GM12878 (cell line): ENCODE data around the gene SEMA3D.

Experiments
- BHLHE40 ChIP-seq, 2 experiments: fragments of 450-650 bp in 1 of 2; IDR thresholded peaks; 2 replicates each; pipeline ENCODE4 v1.6.1; 2011 to 2017; ENCODE audit warnings: low read depth in 2 of 2, borderline replicate concordance in 1 of 2, improper control_type of control experiment in 1 of 2, low read length in 1 of 2, mild to moderate bottlenecking in 1 of 2
- FOS ChIP-seq: IDR thresholded peaks from 3 replicates; pipeline ENCODE4 v1.6.1; 2011; ENCODE audit warnings: borderline replicate concordance; ENCODE audit not compliant: insufficient read length; ENCODE audit errors: extremely low read depth
- NBN ChIP-seq: fragments of 450-650 bp; IDR thresholded peaks from 2 replicates; pipeline ENCODE4 v1.6.1; 2016
- TF ChIP-seq, protein P1 (sequence below), 3 experiments: IDR thresholded peaks in 2 of 3; conservative IDR thresholded peaks in 1 of 3; 2 replicates each; pipeline ENCODE4 v1.5.1; 2011; ENCODE audit warnings: low read depth in 3 of 3, low read length in 3 of 3, mild to moderate bottlenecking in 3 of 3, control low read depth in 2 of 3, moderate library complexity in 2 of 3, inconsistent platforms in 1 of 3, mixed read lengths in 1 of 3; ENCODE audit not compliant: control insufficient read depth in 2 of 3, insufficient read depth in 1 of 3; ENCODE audit errors: extremely low read depth in 1 of 3

DNA sequence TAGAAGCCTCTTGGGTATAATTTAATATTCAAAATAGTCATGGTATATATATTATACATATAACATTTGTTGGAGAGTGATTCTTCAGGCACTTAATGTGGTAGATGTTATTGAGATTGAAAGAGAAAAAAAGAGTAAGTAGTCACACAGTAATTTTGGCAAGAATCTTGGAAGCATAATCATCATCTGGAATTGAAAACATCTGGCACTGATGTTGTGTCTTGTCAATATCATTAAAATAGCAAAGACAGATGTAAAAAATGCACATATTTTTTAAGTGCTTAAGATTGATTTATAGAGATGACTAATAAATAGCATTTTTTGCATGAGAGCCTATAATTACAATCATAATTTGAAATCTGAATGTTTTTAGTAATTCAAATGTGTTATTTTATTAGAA is 9.5 kb downstream of the SEMA3D start:
- TF ChIP-seq, protein P1, sequence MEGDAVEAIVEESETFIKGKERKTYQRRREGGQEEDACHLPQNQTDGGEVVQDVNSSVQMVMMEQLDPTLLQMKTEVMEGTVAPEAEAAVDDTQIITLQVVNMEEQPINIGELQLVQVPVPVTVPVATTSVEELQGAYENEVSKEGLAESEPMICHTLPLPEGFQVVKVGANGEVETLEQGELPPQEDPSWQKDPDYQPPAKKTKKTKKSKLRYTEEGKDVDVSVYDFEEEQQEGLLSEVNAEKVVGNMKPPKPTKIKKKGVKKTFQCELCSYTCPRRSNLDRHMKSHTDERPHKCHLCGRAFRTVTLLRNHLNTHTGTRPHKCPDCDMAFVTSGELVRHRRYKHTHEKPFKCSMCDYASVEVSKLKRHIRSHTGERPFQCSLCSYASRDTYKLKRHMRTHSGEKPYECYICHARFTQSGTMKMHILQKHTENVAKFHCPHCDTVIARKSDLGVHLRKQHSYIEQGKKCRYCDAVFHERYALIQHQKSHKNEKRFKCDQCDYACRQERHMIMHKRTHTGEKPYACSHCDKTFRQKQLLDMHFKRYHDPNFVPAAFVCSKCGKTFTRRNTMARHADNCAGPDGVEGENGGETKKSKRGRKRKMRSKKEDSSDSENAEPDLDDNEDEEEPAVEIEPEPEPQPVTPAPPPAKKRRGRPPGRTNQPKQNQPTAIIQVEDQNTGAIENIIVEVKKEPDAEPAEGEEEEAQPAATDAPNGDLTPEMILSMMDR (IDR thresholded peaks at IDR 0.05 in 2 of 3, conservative IDR thresholded peaks at IDR 0.05 in 1 of 3; ENCODE audit: control insufficient read depth in 2 of 3, extremely low read depth in 1 of 3, insufficient read depth in 1 of 3, low read depth in 3 of 3, low read length in 3 of 3), result no peak
- no peak for TF ChIP-seq FOS
- TF ChIP-seq NBN, result no peak
- no peak for TF ChIP-seq BHLHE40 (IDR thresholded peaks at IDR 0.05; ENCODE audit: borderline replicate concordance in 1 of 2, low read depth in 2 of 2, low read length in 1 of 2)
